ENCODE results near the gene EEF1G. TPM values are rescaled to one million over a fixed set of nuclear protein-coding genes. Genes with fewer than 3 reads are reported as not detected.
A peak's percentile ranks its signal among the peaks of the same experiment; 100 is the strongest.

Gene EEF1G
- total and polyA plus RNA-seq, 9 of the 15 experiments (the other 6 are each of a cell fraction or from before 2014, with no cell fraction given) = 985 to 2,349 (median 2,035) TPM

DNA sequence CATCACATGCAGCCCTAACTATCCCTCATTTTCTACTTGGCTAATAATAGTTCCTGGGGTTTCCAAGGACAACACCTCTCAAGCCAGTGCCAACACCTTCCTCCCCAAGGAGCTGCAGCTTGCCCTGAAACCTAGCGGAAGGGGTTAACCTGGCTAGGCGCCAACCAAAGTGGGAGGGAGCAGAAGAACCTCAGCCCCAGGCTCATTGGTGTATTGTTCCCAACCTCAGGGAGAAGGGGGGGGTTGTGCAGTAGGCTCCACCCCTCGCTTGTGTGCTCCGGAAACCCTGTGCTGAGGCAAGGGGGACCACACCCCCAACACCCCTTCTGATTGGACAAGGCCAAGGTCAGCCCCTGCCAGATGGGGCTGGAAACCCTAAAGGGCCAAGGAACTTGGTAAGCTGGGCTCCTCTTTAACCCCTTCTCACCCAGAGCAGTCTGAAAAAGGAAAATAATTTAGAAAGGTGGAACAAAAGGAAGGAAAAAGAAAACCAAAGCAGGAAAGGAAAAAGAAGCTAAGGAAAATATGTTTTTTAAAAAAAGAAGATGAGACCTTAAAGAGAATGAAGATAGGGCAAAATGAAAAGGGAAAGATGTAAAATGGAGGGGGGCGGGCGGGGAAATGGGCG lies 25.5 kb upstream of the EEF1G start (continued):
- TF ChIP-seq, protein P1, sequence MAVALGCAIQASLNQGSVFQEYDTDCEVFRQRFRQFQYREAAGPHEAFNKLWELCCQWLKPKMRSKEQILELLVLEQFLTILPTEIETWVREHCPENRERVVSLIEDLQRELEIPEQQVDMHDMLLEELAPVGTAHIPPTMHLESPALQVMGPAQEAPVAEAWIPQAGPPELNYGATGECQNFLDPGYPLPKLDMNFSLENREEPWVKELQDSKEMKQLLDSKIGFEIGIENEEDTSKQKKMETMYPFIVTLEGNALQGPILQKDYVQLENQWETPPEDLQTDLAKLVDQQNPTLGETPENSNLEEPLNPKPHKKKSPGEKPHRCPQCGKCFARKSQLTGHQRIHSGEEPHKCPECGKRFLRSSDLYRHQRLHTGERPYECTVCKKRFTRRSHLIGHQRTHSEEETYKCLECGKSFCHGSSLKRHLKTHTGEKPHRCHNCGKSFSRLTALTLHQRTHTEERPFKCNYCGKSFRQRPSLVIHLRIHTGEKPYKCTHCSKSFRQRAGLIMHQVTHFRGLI (CRISPR knock-in tag; IDR thresholded peaks at IDR 0.05) = no peak
- no peak for TF ChIP-seq BACH1 (tag; IDR thresholded peaks at IDR 0.05)
- peak; percentile 50; the same call in 1 of the 2 replicates for TF ChIP-seq POLR2G (IDR thresholded peaks at IDR 0.05; ENCODE audit: low read depth, low read length)
- TF ChIP-seq HIVEP1 (CRISPR knock-in tag; IDR thresholded peaks at IDR 0.05) = no peak
- TF ChIP-seq HNRNPLL (IDR thresholded peaks at IDR 0.05; ENCODE audit: low read depth, low read length, poor library complexity, severe bottlenecking) = peak; percentile 29
- TF ChIP-seq ZNF445 (CRISPR knock-in tag; IDR thresholded peaks at IDR 0.05; ENCODE audit: low read depth) = no peak
- no peak for TF ChIP-seq ZNF41 (CRISPR knock-in tag; conservative IDR thresholded peaks at IDR 0.05)
- TF ChIP-seq ZNF764 (CRISPR knock-in tag; IDR thresholded peaks at IDR 0.05; ENCODE audit: low read depth) = no peak
- no peak for TF ChIP-seq PYGO2 (tag; IDR thresholded peaks at IDR 0.05)
- TF ChIP-seq, protein P2, sequence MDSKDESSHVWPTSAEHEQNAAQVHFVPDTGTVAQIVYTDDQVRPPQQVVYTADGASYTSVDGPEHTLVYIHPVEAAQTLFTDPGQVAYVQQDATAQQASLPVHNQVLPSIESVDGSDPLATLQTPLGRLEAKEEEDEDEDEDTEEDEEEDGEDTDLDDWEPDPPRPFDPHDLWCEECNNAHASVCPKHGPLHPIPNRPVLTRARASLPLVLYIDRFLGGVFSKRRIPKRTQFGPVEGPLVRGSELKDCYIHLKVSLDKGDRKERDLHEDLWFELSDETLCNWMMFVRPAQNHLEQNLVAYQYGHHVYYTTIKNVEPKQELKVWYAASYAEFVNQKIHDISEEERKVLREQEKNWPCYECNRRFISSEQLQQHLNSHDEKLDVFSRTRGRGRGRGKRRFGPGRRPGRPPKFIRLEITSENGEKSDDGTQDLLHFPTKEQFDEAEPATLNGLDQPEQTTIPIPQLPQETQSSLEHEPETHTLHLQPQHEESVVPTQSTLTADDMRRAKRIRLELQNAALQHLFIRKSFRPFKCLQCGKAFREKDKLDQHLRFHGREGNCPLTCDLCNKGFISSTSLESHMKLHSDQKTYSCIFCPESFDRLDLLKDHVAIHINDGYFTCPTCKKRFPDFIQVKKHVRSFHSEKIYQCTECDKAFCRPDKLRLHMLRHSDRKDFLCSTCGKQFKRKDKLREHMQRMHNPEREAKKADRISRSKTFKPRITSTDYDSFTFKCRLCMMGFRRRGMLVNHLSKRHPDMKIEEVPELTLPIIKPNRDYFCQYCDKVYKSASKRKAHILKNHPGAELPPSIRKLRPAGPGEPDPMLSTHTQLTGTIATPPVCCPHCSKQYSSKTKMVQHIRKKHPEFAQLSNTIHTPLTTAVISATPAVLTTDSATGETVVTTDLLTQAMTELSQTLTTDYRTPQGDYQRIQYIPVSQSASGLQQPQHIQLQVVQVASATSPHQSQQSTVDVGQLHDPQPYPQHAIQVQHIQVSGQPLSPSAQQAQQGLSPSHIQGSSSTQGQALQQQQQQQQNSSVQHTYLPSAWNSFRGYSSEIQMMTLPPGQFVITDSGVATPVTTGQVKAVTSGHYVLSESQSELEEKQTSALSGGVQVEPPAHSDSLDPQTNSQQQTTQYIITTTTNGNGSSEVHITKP (IDR thresholded peaks at IDR 0.05; ENCODE audit: partially characterized antibody) = peak; percentile 85
- TF ChIP-seq ETV1 (tag; conservative IDR thresholded peaks at IDR 0.05; ENCODE audit: low read depth) = peak; percentile 67
- no peak for TF ChIP-seq ZNF24 (IDR thresholded peaks at IDR 0.05)
- peak; percentile 86 for TF ChIP-seq ATF7 (IDR thresholded peaks at IDR 0.05)
- no peak for TF ChIP-seq ZNF232 (CRISPR knock-in tag; IDR thresholded peaks at IDR 0.05)
- no peak for TF ChIP-seq MCM2 (IDR thresholded peaks at IDR 0.05; ENCODE audit: low read depth)
- TF ChIP-seq C11orf30 (IDR thresholded peaks at IDR 0.05; ENCODE audit: low read depth) = no peak
- no peak for TF ChIP-seq ZC3H8 (IDR thresholded peaks at IDR 0.05)
- no peak for TF ChIP-seq SREBF2 (CRISPR knock-in tag; IDR thresholded peaks at IDR 0.05)
- 0 out of 2 replicates have a peak, but pooled peaks have one; percentile 66 for TF ChIP-seq ZBED1 (IDR thresholded peaks at IDR 0.05)
- TF ChIP-seq ZNF23 (CRISPR knock-in tag; IDR thresholded peaks at IDR 0.05) = no peak
- TF ChIP-seq SMARCA5 (IDR thresholded peaks at IDR 0.05) = no peak
- TF ChIP-seq ZNF282 (CRISPR knock-in tag; IDR thresholded peaks at IDR 0.05) = no peak
- no peak for TF ChIP-seq MCM5 (IDR thresholded peaks at IDR 0.05; ENCODE audit: low read depth)

Measured in K562 (cell line).